GM21528 (cell line): Measurements from ENCODE around the gene TLR8.
A peak's percentile ranks its signal among the peaks of the same experiment; 100 is the strongest.

Source experiments
- ATAC-seq: cut with Tn5 transposase; IDR thresholded peaks from one replicate; pipeline ENCODE4 v1.9.1; 2021; ENCODE audit warnings: mild to moderate bottlenecking, moderate library complexity; ENCODE audit not compliant: unreplicated experiment, low FRiP score

TLR8 gene

DNA sequence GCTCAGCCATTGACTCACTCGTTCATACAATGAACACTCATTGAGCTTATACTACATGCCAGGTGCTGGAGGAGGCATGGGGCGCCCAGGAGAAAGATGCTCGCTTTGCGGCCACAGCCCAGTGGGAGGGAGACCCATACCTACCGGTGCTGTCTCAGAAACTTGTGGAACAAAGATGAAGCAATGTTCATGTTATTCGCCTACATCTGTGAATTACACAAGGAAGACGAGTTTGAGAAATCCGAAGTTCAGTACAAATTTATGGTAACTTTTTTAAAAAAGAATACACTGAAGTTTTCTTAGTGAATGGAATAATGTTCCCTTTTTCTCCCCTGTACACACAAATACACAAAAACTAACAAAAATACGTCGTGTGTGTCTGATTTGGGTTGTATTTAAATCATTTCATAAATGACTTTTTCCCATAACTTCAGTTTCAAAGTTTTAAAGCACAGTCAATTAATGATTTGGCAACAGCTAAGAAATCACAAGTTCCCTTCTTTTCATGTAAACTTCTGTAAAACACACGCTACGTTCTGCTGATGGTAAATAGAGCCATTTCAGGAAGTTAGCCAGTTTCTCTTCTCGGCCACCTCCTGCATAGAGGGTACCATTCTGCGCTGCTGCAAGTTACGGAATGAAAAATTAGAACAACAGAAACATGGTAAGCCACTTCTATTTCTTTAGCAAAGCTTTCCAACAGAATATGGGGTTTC lies at the start of gene TLR8:
TSS of gene TLR8 (plus strand) at position 575 of the 716 bp plus-strand sequence. CDS start at position 662, 87 bp downstream.
- ATAC-seq, result no peak

GRCh38 chrX:12865359-12865758 lies 41.1 kb upstream of the TLR8 start:
- no peak for ATAC-seq

DNA sequence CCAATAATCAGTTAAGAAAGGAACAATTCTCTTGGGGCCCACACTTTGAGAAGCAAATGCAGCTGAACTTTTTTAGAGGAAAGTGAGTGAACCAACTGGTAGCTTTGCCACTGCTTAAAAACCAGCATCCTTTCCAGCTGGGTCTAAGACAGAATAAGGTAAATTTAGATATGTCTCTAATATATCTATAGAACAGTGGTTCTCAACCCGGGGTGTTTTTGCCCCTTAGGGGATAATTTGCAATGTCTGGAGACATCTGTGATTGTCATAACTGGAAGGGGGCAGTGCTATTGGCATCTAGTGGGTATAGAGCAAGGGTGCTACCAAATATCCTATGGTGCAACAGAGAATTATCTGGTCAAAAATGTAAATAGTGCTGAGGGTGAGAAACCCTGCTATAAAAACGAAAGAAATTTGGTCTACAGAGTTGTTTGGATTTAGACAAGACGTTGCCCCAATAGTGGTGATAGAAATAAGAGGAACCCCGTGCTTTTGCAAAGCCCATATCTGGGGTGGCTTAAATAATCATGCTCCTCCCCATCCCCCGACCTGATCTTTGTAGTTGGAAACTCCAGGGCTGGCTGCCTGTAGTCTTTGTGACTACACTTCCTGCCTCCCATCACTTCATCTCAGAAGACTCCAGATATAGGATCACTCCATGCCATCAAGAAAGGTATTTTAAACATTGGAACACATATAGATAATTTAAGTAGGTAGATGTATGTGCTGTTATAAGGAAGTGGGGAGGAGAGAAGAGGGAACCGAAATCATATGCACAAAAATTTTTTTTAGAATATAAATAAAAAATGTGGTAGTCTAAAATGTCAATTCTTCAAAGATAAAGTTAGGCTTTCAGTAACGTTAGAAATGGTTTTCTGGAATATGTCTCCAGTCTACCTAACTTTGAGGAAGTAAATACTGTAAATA lies 39.7 kb upstream of the TLR8 start, which contains the start of gene TLR7:
TSS of gene TLR7 (plus strand) at position 622 of the 927 bp plus-strand sequence. CDS start 507 bp downstream, outside the sequence.
- ATAC-seq, result no peak

- no peak for ATAC-seq
These were observed 38.7 kb upstream of the TLR8 start for GRCh38 chrX:12867685-12868084.

DNA sequence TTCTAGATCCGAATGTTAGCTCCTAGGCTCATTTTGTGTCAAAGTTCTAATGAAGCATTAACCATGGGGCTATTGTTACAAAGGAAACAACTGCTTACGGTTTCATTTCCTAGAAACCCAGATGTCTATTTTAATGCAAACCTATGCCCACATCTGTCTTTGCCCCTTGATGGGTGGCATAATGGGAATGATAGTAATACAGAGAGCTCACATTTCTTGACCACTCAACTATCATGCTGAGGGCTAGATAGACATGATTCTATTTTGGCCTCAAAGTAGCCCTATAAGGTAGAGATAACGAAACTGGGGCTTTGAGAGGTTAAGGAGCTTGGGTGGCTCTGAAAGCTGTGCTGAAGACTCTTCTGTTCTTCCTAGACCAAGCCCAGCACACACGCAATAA lies 37.7 kb upstream of the TLR8 start:
- no peak for ATAC-seq

GRCh38 chrX:12871257-12871656 lies 35.2 kb upstream of the TLR8 start:
- no peak for ATAC-seq

DNA sequence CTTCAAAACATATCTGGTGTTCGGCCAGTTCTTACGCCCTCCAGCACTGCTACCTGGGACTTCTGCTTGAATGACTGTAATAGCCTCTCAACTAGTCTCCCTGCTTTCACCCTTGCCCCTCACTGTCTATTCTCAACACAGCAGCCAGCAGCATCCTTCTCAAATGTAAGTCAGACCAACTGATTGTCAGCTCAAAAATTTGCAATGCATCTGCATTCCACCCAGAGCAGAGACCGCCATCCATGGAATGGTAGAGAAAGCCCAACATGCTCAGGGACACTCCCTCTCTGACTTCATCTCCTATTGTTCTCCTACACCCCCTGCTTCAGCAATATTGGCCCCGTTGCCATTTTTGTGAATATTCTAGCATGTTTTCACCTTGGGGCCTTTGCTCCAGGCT lies 33.7 kb upstream of the TLR8 start:
- ATAC-seq, result no peak

- ATAC-seq, result no peak
These were observed 31.8 kb upstream of the TLR8 start for GRCh38 chrX:12874581-12874980.

DNA sequence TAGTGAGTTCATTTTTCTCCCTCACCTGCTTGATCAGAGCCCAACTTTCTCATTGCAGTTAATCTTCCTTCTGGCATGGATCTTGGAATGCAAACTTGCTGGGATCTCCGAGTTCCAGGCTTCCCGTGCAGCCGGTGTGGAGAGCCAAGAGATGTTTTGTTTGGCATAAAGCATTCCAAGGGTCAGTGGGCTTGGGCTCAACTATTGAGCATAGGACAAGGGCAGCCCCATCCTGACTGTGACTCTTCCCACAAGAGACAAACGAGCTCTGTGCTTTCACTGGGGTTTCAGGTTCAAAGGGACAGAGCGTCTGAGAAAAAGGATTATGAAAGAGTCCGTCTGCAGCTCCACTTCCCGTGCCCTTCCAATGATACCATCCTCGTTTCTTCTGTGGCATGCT lies 29.0 kb upstream of the TLR8 start:
- no peak for ATAC-seq

DNA sequence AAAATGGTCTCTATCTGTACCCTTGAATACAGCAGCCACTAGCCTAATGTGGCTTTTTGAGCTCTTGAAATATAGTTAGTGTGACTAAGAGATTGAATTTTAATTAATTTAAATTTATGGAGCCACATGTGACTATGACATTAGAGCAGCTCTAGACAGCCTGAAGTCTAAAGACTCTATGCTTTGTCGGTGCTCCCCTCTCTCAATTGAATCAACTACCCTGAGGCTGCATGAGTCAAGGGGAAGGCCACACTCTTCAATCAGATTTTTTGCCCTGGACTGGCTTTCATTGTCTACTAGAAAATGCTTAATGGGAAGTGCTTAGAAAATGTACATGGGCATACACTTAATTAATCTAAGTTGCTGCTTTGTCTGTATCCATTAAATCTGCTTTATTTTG lies 27.9 kb upstream of the TLR8 start:
- ATAC-seq, result no peak

GRCh38 chrX:12881914-12882313 lies 24.5 kb upstream of the TLR8 start:
- ATAC-seq, result no peak

DNA sequence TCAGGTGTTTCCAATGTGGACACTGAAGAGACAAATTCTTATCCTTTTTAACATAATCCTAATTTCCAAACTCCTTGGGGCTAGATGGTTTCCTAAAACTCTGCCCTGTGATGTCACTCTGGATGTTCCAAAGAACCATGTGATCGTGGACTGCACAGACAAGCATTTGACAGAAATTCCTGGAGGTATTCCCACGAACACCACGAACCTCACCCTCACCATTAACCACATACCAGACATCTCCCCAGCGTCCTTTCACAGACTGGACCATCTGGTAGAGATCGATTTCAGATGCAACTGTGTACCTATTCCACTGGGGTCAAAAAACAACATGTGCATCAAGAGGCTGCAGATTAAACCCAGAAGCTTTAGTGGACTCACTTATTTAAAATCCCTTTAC lies 20.9 kb upstream of the TLR8 start:
- ATAC-seq, result no peak

GRCh38 chrX:12886545-12886944 lies 19.9 kb upstream of the TLR8 start:
- no peak for ATAC-seq

DNA sequence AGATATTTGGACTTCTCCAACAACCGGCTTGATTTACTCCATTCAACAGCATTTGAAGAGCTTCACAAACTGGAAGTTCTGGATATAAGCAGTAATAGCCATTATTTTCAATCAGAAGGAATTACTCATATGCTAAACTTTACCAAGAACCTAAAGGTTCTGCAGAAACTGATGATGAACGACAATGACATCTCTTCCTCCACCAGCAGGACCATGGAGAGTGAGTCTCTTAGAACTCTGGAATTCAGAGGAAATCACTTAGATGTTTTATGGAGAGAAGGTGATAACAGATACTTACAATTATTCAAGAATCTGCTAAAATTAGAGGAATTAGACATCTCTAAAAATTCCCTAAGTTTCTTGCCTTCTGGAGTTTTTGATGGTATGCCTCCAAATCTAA lies 19.3 kb upstream of the TLR8 start:
- ATAC-seq, result no peak

DNA sequence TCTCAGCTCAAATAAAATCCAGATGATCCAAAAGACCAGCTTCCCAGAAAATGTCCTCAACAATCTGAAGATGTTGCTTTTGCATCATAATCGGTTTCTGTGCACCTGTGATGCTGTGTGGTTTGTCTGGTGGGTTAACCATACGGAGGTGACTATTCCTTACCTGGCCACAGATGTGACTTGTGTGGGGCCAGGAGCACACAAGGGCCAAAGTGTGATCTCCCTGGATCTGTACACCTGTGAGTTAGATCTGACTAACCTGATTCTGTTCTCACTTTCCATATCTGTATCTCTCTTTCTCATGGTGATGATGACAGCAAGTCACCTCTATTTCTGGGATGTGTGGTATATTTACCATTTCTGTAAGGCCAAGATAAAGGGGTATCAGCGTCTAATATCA lies 18.7 kb upstream of the TLR8 start:
- ATAC-seq, result no peak

- ATAC-seq, result peak; percentile 56
These were observed 16.0 kb upstream of the TLR8 start for GRCh38 chrX:12890467-12890866.

- no peak for ATAC-seq
These were observed 15.2 kb upstream of the TLR8 start for GRCh38 chrX:12891171-12891570.

DNA sequence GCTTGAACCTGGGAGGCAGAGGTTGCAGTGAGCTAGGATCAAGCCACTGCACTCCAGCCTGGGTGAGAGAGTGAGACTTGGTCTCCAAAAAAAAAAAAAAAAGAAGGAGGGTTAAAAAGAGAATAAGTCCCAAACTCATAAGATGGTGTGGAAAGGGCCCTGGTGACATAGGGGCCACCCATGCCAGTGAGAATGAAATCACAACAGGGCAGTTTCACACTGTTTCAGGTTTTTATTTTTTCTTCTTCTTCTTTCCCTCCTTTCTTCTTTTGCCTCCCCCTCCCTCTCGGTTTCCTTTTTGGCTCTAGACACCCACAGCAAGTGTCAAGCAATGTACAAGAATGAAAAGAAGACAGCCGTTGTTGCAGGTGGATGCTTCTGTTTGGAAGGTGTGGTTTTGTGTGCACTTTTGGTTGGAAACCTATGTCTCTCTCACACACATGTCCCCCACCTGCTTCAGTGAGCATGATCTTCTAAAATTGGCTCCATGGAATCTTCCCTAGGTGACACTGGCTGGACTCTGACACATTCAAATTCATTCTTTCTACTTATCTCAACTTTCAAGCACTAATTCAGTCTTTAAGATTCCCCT lies 14.4 kb upstream of the TLR8 start:
- peak; percentile 69 for ATAC-seq

DNA sequence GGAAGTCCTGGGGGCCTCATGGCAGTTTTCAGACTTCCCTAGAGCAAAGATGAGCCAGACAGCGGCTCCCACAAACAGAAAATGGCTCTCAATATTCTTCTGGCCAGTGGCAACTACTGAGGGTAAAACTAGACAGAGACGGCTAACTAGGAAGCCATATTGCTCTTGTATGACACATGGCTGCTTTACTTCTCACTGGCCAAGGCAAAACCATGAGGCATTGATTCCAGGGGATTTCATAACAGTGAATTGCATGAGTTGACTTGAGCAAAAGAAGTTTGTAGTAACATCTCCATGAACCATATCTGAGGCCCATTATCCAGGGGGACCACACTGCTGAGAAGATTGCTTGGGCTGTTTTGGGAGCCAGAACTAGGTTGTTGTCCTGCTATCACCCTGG lies 13.7 kb upstream of the TLR8 start:
- no peak for ATAC-seq

DNA sequence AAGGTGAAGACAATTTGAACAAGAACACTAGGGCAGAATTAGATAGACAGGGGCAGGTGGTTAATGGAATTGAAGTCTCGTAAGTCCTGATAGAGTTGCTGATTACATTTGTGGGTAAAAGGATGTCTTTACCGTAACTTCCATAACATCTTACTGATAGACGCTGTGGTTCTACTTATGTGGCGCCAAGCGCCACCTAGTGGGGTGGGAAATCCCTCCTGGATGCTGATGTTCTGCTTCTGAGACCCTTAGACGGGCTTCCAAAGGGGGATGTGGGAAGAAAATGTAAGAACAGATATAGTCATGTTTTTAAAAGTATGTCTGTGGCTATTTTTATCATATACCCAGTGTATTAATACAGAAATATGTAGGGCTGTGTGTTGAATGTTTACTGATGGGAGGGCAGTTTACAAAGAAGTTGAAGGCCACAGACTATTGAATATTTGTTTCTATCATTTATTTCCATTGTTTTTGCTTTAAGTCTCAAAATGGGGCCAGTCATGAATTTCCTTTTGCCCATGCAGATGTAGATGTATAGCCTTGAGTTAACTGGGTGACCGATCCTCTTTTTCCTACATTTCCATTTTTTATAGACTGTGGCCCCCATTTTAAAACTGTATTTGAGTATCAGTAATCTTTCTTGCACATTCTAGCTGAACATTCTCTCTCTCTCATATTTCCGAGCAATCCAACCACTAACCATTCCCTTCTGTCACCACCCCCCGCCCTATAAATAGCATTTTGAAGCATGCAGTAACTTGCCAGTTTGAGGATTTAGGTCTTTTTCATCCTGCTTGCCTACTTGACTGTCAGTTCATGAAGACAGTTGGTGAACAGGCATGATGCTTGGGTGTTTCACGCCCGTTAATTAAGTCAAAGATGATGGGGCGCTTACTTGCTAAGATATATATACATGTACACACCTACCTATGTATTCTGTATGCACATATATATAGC lies 12.1 kb upstream of the TLR8 start:
- ATAC-seq, result no peak
